DLD1 (cell line): ENCODE results near the gene TMUB1.

Experiments
- in situ Hi-C: cut with HindIII; loops from 2 replicates; pipeline ENCODE4 v1.10.0; 2017; ENCODE audit warnings: low sequenced_read_pairs

Gene TMUB1

DNA sequence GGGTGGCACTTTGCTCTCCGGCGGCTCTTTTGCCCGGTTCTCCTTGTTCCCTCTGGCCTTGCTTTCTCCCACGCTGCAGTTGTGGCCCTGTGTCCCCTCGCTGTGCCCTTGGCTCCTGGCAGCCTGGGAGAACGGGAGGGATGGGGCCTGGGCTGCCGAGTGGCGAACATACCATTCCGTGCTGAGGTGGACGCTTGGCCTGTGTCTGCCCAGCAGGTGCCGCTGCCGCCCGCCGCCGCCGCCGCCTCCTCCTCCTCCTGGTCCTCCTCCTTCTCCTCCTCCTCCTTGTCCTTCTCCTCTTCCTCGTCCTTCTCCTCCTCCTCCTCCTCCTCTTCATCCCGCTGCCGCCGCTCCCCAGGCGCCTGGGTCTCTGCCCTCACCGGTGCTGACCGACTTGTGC lies 39.0 kb upstream of the TMUB1 start:
- in situ Hi-C loops, result no loop called here

DNA sequence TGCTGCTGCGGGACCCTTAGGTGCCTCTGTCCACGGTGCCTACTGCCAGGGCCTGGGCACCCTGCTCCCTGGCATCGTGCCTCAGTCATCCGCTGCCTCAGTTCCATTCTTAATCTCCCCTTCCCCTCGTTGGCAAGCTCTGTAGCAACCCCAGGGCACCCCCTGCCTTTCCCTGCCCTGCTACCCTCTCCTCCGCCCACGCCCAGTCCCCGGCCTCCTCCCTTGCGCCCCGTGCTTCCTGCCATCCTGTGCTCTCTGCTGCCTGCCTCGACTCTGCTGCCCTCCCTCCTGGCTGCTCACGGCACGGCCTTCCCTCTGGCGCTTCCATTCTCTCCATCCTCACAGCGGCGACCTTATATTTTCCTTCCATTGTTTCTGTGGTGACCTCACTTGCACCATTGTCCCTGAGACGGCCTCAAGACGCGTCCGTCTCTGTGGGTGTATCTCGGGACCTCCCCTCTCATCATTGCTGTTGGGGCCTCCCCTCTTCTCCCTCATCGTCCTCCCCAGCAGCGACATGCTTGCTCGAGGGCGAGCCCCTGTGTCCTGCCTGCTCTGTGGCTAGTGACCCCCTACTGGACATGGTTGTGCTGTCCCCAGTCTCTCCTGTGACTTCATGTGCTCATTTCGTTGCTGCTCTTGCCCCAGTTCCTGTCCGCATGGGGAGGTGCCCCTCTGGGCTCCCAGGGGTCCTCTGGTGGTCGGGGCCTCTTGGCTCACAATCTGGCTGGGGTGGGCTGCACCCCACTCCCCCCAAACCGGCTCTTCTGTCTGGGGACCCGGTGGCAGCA lies 38.3 kb upstream of the TMUB1 start:
- in situ Hi-C loops, result no loop called here

GRCh38 chr7:151120896-151121295 lies 37.6 kb upstream of the TMUB1 start:
- in situ Hi-C loops, result no loop called here

- in situ Hi-C loops, result no loop called here
Measured at GRCh38 chr7:151119902-151120301, 36.6 kb upstream of the TMUB1 start.

DNA sequence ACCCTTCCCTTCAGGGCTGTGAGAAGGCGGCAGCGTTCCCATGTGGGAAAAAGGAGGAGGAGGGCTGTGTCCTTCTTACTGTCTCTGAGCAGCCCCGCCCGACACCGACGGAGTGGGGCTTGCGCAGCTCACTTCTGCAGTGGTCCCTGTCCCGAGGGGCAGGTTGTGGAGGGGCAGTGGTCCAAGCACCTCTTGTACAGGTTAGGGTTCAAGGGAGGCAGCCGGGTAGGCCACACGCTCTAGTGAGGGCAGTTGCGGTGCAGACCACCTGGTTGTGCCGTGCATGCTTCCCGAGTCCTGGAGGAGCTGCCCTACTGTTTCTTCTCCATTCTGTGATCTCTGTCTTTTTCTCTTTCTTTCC lies 35.7 kb upstream of the TMUB1 start:
- in situ Hi-C loops, result no loop called here

GRCh38 chr7:151118108-151119054 lies 35.1 kb upstream of the TMUB1 start:
- in situ Hi-C loops, result no loop called here

GRCh38 chr7:151117565-151117964 lies 34.3 kb upstream of the TMUB1 start:
- in situ Hi-C loops, result no loop called here

GRCh38 chr7:151116603-151117440 lies 33.5 kb upstream of the TMUB1 start:
- in situ Hi-C loops, result no loop called here

GRCh38 chr7:151115836-151116418 lies 32.6 kb upstream of the TMUB1 start:
- in situ Hi-C loops, result no loop called here

GRCh38 chr7:151115121-151115835 lies 32.0 kb upstream of the TMUB1 start:
- in situ Hi-C loops, result no loop called here

DNA sequence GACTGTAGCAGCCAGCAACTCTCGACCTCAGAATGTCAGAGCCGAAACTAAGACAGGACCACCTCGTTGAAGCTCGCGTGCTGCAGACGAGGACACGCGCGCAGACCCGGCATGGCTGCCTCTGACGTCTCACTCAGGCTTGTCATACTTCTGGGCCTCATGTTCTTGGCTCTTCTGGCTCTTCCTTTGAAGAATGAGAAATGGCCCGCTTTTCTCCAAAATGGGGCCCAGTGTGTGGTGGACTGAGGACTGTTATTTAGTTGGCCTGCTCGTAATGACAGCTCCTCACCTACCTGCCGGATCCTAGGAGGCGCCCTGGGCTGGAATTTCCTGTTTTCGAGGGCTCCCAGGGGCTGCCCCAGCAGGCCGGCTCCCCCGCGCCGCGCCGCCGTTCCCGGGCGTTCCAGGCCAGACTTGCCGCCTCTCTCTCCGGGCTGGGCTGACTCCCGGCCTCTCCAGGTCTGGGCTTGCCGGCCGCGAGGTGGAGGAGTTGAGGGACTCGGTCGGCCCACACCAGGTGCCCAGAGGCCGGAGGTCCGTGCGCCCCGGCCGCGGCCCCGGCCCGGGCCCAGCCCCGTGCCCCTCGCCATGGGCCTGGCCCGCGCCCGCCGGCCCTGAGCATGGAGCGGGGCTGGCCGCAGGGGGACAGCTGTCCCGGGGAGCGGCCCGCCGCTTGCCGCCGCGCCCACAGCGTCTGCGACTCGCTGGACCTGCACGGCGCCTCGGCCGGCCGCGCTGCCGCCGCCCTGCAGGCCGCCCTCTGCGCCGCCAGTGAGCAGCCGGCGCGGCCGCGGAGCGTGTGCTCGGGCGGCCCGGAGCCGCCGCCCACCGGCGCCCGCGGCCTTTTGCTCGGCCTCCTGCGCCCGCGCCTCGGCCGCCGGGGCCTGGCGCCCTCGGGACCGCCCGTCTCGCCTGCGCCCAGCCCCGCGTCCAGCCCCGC lies 31.1 kb upstream of the TMUB1 start:
- in situ Hi-C loops, result no loop called here

GRCh38 chr7:151113344-151114150 lies 30.3 kb upstream of the TMUB1 start:
- in situ Hi-C loops, result no loop called here

- in situ Hi-C loops, result no loop called here
Measured at GRCh38 chr7:151110941-151111645, 27.8 kb upstream of the TMUB1 start.

GRCh38 chr7:151110236-151110940 lies 27.1 kb upstream of the TMUB1 start:
- in situ Hi-C loops, result no loop called here

GRCh38 chr7:151109094-151110048 lies 26.1 kb upstream of the TMUB1 start:
- in situ Hi-C loops, result no loop called here

DNA sequence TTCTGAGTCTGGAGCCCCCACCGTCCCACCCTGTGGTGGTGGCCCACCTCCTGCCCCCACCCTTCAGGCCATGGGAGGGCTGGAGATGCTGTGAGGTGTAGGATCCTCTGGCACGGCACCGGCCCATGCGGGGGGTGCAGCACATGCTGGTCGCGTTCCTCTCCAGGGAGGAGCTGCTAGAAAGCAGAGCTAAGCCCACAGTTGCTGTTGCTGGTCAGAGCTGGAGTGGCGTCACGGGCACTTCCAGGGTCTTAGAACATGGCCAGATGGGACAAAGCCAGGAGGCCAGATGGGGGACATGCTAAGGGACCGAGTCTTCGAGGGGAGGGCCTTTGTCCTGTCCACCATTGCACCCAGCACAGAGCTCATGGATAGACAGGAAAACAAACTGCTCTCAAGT lies 24.6 kb upstream of the TMUB1 start:
- in situ Hi-C loops, result no loop called here
